ENCODE results near the gene ARL8A. TPM values are rescaled to one million over a fixed set of nuclear protein-coding genes. Genes with fewer than 3 reads are reported as not detected.

Gene ARL8A
- polyA plus RNA-seq, 3 donors = 12.4 to 123 (median 14.8) TPM

- peak overlapping the region in 5 of 7 donors; percentile 35 to 84 (median 57) for H3K27ac Mint-ChIP-seq
- TF ChIP-seq CTCF (IDR thresholded peaks at IDR 0.05) = no peak
- Histone ChIP-seq H3K4me3 (replicated peaks in 1 of 3; ENCODE audit: low read depth in 2 of 3, low read length in 3 of 3) (peak overlapping the region in 1 of 3 experiments; percentile 82), H3K4me2 (replicated peaks; ENCODE audit: extremely low read depth, low read length, poor library complexity, severe bottlenecking) (peak overlapping the region; percentile 96), H3K36me3 (replicated peaks in 1 of 2; ENCODE audit: control insufficient read depth in 1 of 2, insufficient read depth in 2 of 2, low read length in 2 of 2) (no peaks in the 10 kb centered on the region), H3K27ac (ENCODE audit: low read depth in 1 of 2, low read length in 2 of 2) (peak overlapping the region in 1 of 2 donors; percentile 94), H2AFZ (ENCODE audit: insufficient read depth, low read depth, low read length, poor library complexity, severe bottlenecking) (peak overlapping the region; percentile 76), H3K4me1 (ENCODE audit: control insufficient read depth in 1 of 2, insufficient read depth in 2 of 2, low read length in 2 of 2) (peaks cover 46 to 57% of the 10 kb centered on the region in 2 donors), H3K9ac (ENCODE audit: insufficient read depth, low read length, poor library complexity, severe bottlenecking) (peak overlapping the region; percentile 80), H4K20me1 (ENCODE audit: insufficient read depth, low read length) (no peaks in the 10 kb centered on the region), H3K9me3 (replicated peaks in 1 of 2; ENCODE audit: control insufficient read depth in 1 of 2, insufficient read depth in 1 of 2, low read length in 2 of 2) (no peaks in the 10 kb centered on the region), H3K79me2 (ENCODE audit: insufficient read depth, low read length) (peaks cover 47% of the 10 kb centered on the region), H3K27me3 (ENCODE audit: control insufficient read depth in 2 of 2, insufficient read depth in 2 of 2, low read length in 2 of 2) (no peaks in the 10 kb centered on the region)
- H3K36me3 Mint-ChIP-seq = peaks cover 2% of the 10 kb centered on the region in 2 donors
- peaks cover 63% of the 10 kb centered on the region for H3K4me1 Mint-ChIP-seq
- H3K4me3 Mint-ChIP-seq = peak overlapping the region; percentile 34 to 96
- H3K9me3 Mint-ChIP-seq = no peaks in the 10 kb centered on the region
- intact Hi-C loops (cut with micrococcal nuclease) = loop anchor here in 1 of 2 donors (1.0 kb wide), 1 partner anchor 19 kb away; no protein-coding TSS in a partner anchor
- H3K27me3 Mint-ChIP-seq (ENCODE audit: low read depth in 3 of 3) = peaks cover 4 to 9% (median 6%) of the 10 kb centered on the region in 3 donors
- 15% methylated on average over 8 of the region's 15 CpGs for WGBS (ENCODE audit: insufficient coverage)
- peak; percentile 36 to 51 (median 46) for DNase-seq
These were observed 18.1 kb upstream of the ARL8A start for GRCh38 chr1:202162418-202163280.

DNA sequence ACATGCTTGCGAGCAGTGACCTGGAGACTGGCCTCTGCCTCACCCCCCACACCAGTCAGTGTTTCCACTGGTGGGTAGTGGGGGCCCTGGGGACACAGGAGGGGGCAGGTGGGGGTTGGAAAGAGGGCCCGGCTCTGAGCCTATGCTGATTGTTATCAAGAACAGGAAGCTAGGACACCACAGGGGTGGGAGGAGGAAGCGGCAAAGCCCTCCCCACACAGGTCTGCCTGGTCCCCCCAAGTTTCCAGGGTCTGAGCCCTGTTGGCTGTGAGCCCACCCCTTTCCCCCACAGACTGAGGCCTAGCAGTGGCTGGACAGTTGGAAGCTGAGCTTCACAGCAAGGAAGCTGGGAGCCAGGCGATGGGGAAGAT lies 17.5 kb upstream of the ARL8A start:
- Mint-ChIP-seq H3K4me3 (peak overlapping the region; percentile 39 to 96), H3K4me1 (peaks cover 67% of the 10 kb centered on the region), H3K27ac (peak overlapping the region in 5 of 7 donors; percentile 13 to 84 (median 50)), H3K36me3 (peaks cover 5 to 8% of the 10 kb centered on the region in 2 donors), H3K9me3 (no peaks in the 10 kb centered on the region), H3K27me3 (ENCODE audit: low read depth in 3 of 3) (peaks cover 2 to 5% (median 4%) of the 10 kb centered on the region in 3 donors)
- Histone ChIP-seq H3K9me3 (replicated peaks in 1 of 2; ENCODE audit: control insufficient read depth in 1 of 2, insufficient read depth in 1 of 2, low read length in 2 of 2) (no peaks in the 10 kb centered on the region), H3K27ac (ENCODE audit: low read depth in 1 of 2, low read length in 2 of 2) (peak overlapping the region in 1 of 2 donors; percentile 94), H3K4me2 (replicated peaks; ENCODE audit: extremely low read depth, low read length, poor library complexity, severe bottlenecking) (peak overlapping the region; percentile 96), H3K79me2 (ENCODE audit: insufficient read depth, low read length) (peaks cover 52% of the 10 kb centered on the region), H3K36me3 (replicated peaks in 1 of 2; ENCODE audit: control insufficient read depth in 1 of 2, insufficient read depth in 2 of 2, low read length in 2 of 2) (peaks cover 0 to under 1% of the 10 kb centered on the region in 2 donors), H3K9ac (ENCODE audit: insufficient read depth, low read length, poor library complexity, severe bottlenecking) (peak overlapping the region; percentile 80), H3K4me3 (replicated peaks in 1 of 3; ENCODE audit: low read depth in 2 of 3, low read length in 3 of 3) (peak overlapping the region in 2 of 3 experiments; percentile 1 to 82), H2AFZ (ENCODE audit: insufficient read depth, low read depth, low read length, poor library complexity, severe bottlenecking) (peak overlapping the region; percentile 76), H4K20me1 (ENCODE audit: insufficient read depth, low read length) (no peaks in the 10 kb centered on the region), H3K27me3 (ENCODE audit: control insufficient read depth in 2 of 2, insufficient read depth in 2 of 2, low read length in 2 of 2) (no peaks in the 10 kb centered on the region), H3K4me1 (ENCODE audit: control insufficient read depth in 1 of 2, insufficient read depth in 2 of 2, low read length in 2 of 2) (peaks cover 46 to 57% of the 10 kb centered on the region in 2 donors)
- no peak for TF ChIP-seq CTCF (IDR thresholded peaks at IDR 0.05)
- peak in 1 of 3 donors; percentile 28 for DNase-seq
- no CpG with 5 or more reads among the region's 4 CpGs for WGBS (ENCODE audit: insufficient coverage)
- intact Hi-C loops (cut with micrococcal nuclease) = loop anchor here in 1 of 2 donors (1.0 kb wide), 1 partner anchor 19 kb away; no protein-coding TSS in a partner anchor

Measured in CD14-positive monocyte (primary cell).